Measurements from ENCODE around the gene AHCYL1. TPM values are rescaled to one million over a fixed set of nuclear protein-coding genes. Genes with fewer than 3 reads are reported as not detected.
A peak's percentile ranks its signal among the peaks of the same experiment; 100 is the strongest.

The AHCYL1 gene
- total and polyA plus RNA-seq, 2 of the 8 experiments (the other 6 are each of a cell fraction or from before 2014, with no cell fraction given) = 64.5 to 95.9 TPM

DNA sequence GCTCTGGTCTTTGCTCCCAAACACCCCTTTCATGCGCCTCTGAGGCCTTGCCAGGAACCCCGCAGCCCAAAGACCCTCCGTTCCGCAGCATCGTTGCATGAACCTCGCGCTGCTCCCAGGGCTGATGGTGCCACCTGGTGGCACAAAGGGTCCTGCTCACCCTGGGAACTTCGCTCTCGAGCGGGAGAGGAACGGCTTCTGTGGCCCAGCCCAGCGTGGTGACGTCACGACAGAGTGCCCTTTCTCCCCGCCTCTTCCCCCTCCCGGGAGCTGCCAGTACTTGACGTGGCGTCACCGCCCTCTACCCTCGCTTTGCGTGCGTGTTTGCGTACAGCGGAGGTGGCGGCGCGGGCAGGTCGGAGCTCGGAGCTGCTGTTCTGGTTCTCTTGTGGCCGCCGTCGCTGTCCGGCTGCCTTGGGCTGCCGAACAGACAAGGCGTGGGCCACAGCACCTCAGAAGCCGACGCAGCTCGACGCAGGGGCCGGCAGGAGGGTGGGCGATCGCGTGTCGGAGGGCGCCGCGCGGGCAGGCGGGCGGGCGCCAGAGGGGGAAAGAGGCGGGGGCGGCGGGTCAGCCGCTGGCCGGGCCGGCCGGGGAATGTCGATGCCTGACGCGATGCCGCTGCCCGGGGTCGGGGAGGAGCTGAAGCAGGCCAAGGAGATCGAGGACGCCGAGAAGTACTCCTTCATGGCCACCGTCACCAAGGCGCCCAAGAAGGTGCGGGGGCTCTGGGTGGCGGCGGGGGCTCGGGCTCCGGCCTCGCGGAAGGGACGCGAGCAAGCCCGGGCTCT lies at the start of gene AHCYL1 (continued):
- TF ChIP-seq, protein P1, sequence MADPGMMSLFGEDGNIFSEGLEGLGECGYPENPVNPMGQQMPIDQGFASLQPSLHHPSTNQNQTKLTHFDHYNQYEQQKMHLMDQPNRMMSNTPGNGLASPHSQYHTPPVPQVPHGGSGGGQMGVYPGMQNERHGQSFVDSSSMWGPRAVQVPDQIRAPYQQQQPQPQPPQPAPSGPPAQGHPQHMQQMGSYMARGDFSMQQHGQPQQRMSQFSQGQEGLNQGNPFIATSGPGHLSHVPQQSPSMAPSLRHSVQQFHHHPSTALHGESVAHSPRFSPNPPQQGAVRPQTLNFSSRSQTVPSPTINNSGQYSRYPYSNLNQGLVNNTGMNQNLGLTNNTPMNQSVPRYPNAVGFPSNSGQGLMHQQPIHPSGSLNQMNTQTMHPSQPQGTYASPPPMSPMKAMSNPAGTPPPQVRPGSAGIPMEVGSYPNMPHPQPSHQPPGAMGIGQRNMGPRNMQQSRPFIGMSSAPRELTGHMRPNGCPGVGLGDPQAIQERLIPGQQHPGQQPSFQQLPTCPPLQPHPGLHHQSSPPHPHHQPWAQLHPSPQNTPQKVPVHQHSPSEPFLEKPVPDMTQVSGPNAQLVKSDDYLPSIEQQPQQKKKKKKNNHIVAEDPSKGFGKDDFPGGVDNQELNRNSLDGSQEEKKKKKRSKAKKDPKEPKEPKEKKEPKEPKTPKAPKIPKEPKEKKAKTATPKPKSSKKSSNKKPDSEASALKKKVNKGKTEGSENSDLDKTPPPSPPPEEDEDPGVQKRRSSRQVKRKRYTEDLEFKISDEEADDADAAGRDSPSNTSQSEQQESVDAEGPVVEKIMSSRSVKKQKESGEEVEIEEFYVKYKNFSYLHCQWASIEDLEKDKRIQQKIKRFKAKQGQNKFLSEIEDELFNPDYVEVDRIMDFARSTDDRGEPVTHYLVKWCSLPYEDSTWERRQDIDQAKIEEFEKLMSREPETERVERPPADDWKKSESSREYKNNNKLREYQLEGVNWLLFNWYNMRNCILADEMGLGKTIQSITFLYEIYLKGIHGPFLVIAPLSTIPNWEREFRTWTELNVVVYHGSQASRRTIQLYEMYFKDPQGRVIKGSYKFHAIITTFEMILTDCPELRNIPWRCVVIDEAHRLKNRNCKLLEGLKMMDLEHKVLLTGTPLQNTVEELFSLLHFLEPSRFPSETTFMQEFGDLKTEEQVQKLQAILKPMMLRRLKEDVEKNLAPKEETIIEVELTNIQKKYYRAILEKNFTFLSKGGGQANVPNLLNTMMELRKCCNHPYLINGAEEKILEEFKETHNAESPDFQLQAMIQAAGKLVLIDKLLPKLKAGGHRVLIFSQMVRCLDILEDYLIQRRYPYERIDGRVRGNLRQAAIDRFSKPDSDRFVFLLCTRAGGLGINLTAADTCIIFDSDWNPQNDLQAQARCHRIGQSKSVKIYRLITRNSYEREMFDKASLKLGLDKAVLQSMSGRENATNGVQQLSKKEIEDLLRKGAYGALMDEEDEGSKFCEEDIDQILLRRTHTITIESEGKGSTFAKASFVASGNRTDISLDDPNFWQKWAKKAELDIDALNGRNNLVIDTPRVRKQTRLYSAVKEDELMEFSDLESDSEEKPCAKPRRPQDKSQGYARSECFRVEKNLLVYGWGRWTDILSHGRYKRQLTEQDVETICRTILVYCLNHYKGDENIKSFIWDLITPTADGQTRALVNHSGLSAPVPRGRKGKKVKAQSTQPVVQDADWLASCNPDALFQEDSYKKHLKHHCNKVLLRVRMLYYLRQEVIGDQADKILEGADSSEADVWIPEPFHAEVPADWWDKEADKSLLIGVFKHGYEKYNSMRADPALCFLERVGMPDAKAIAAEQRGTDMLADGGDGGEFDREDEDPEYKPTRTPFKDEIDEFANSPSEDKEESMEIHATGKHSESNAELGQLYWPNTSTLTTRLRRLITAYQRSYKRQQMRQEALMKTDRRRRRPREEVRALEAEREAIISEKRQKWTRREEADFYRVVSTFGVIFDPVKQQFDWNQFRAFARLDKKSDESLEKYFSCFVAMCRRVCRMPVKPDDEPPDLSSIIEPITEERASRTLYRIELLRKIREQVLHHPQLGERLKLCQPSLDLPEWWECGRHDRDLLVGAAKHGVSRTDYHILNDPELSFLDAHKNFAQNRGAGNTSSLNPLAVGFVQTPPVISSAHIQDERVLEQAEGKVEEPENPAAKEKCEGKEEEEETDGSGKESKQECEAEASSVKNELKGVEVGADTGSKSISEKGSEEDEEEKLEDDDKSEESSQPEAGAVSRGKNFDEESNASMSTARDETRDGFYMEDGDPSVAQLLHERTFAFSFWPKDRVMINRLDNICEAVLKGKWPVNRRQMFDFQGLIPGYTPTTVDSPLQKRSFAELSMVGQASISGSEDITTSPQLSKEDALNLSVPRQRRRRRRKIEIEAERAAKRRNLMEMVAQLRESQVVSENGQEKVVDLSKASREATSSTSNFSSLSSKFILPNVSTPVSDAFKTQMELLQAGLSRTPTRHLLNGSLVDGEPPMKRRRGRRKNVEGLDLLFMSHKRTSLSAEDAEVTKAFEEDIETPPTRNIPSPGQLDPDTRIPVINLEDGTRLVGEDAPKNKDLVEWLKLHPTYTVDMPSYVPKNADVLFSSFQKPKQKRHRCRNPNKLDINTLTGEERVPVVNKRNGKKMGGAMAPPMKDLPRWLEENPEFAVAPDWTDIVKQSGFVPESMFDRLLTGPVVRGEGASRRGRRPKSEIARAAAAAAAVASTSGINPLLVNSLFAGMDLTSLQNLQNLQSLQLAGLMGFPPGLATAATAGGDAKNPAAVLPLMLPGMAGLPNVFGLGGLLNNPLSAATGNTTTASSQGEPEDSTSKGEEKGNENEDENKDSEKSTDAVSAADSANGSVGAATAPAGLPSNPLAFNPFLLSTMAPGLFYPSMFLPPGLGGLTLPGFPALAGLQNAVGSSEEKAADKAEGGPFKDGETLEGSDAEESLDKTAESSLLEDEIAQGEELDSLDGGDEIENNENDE (IDR thresholded peaks at IDR 0.05; ENCODE audit: insufficient replicate concordance, low read length) = no peak
- TF ChIP-seq TAF1 (IDR thresholded peaks at IDR 0.05; ENCODE audit: low read depth, low read length) = peak; percentile 91
- TF ChIP-seq JUN (IDR thresholded peaks at IDR 0.05; ENCODE audit: low read depth, low read length) = 0 out of 2 replicates have a peak, but pooled peaks have one; percentile 39
- 0 out of 4 replicates have a peak, but pooled peaks of 1 of the 2 experiments have one; percentile 61 for TF ChIP-seq HDAC2 (IDR thresholded peaks at IDR 0.05; ENCODE audit: borderline replicate concordance in 1 of 2, low read depth in 2 of 2, low read length in 2 of 2)
- peak; percentile 81 for TF ChIP-seq TAF7 (optimal IDR thresholded peaks at IDR 0.05; ENCODE audit: borderline replicate concordance, low read depth, low read length)

All from H1 (cell line).